ENCODE results near the gene LMNA. TPM values are rescaled to one million over a fixed set of nuclear protein-coding genes. Genes with fewer than 3 reads are reported as not detected.

The LMNA gene
- total RNA-seq: 661 and 681 TPM in 2 replicates

DNA sequence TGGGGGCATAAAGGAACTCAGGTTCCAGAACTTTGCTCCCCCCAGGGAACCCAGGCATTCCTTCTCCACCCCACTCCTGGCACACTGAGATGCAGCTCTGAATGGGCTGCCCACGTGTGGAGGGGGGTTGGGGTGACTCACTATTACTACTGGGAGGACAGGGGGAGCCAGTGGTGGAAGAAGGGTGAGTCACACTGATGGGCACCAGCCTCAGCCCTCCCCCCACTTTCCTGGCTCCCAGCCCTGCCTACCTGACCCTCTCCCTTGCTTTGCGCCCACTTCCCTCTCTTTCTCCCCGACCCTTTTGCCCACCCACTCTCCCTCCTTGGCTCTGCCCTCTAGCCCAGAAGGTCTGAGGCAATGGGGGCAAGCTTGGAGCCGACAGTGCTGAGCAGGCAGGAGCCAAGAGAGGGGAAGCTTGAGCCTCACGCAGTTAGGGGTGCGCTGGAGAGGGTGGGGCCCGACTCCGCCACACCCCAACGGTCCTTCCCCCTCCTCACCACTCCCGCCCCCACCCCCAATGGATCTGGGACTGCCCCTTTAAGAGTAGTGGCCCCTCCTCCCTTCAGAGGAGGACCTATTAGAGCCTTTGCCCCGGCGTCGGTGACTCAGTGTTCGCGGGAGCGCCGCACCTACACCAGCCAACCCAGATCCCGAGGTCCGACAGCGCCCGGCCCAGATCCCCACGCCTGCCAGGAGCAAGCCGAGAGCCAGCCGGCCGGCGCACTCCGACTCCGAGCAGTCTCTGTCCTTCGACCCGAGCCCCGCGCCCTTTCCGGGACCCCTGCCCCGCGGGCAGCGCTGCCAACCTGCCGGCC lies at the start of gene LMNA:
Gene LMNA, plus strand, starts transcription at position 611 of the 818 bp plus-strand sequence. CDS start 208 bp downstream, outside the sequence.

DNA sequence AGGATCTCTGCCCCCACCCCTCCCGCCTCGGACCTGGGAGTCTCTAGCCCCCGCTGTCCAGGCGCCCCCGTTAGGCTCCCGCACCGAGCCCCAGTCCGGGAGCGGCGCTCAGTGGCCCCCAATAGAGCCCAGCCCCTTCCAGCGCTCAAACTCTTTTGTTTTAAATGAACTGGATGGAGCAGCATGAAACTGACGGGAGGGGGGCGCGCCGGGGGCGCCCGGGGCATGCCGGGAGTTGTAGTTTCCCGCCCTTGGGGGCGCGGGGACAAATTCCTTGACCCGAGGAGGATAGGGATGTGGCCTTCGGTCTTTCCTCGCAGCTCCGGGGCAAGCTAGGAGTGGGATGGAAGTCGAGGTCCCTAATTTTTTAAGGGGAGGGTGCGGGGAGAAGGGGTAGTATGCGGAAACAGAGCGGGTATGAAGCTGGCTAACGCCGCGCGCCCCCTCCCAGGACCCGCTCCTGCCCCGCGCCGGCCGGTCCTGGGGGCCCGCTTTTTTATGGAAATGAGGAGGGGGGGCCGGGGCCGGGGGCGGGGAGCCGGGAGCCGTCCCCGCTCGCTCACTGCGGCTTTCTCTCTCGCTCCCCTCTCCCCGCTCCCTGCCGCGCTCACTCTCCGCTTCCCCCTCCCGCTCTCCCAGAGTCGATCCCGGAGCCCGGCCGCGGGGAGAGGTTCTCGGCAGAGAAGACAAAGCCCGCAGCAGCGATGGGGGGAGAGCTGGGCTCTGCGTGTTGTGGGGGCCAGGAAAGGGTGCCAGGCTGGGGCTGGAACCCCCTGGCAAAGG lies 32.0 kb upstream of the LMNA start, which contains the start of gene MEX3A:
Gene MEX3A, minus strand, starts transcription at position 157 of the 783 bp plus-strand sequence. CDS start 467 bp downstream, outside the sequence.

DNA sequence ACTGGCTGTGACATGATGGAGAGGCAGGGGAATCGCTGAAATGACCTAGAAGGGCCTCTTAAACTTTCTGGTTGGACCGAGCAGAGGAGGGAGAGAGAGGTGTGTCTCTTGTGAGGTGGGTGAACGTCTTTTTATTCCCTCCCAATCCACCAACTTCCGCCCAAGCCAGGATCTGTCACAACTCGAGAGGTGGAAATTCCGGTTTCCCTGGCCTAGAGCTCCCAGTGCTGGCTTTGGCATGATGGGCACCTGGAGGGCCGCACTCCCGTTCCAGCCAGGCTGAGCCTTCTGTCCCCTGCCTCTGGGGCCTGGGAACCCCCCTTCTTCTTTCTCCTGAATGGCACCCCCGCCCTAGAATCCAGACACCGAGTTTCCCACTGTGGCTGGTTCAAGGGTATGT lies 38.9 kb downstream of the LMNA start, which contains the start of gene SEMA4A:
Gene SEMA4A, plus strand, starts transcription at position 224 of the 400 bp plus-strand sequence. CDS start 994 bp downstream, outside the sequence.

Other genes with a start within 250 kb of the LMNA start
- 13.5 and 24.3 TPM in 2 replicates for gene RIT1, start 203.4 kb upstream of the LMNA start, total RNA-seq
- gene KHDC4, start 180.3 kb upstream of the LMNA start, total RNA-seq: 15.1 and 21.3 TPM in 2 replicates
- not detected in 2 replicates for gene RXFP4, start 173.1 kb upstream of the LMNA start, total RNA-seq
- gene ARHGEF2, start 136.2 kb upstream of the LMNA start, total RNA-seq: 97.9 and 106 TPM in 2 replicates
- gene SSR2, start 93.8 kb upstream of the LMNA start, total RNA-seq: 543 and 603 TPM in 2 replicates
- gene UBQLN4, start 60.9 kb upstream of the LMNA start, total RNA-seq: 13.5 and 21.9 TPM in 2 replicates
- 57.0 and 75.0 TPM in 2 replicates for gene LAMTOR2, start 59.9 kb upstream of the LMNA start, total RNA-seq
- not detected in 2 replicates for gene RAB25, start 53.6 kb upstream of the LMNA start, total RNA-seq
- gene MEX3A, start 32.2 kb upstream of the LMNA start, total RNA-seq: 0.18 and 0.81 TPM in 2 replicates
- 0.54 TPM in 1 of 2 replicates, not detected in the other for gene SEMA4A, start 38.9 kb downstream of the LMNA start, total RNA-seq
- gene SLC25A44, start 79.4 kb downstream of the LMNA start, total RNA-seq: 11.9 and 13.8 TPM in 2 replicates
- gene PMF1, start 98.3 kb downstream of the LMNA start, total RNA-seq: 44.1 and 57.0 TPM in 2 replicates
- 1.4 TPM in 1 of 2 replicates, not detected in the other for gene BGLAP, start 127.5 kb downstream of the LMNA start, total RNA-seq
- gene PAQR6, start 133.3 kb downstream of the LMNA start, total RNA-seq: 0.32 and 1.6 TPM in 2 replicates
- gene SMG5, start 168.1 kb downstream of the LMNA start, total RNA-seq: 38.8 and 39.7 TPM in 2 replicates
- gene TMEM79, start 169.6 kb downstream of the LMNA start, total RNA-seq: 0.90 and 1.1 TPM in 2 replicates
- 71.4 and 85.6 TPM in 2 replicates for gene GLMP, start 181.0 kb downstream of the LMNA start, total RNA-seq
- not detected in 2 replicates for gene VHLL, start 184.6 kb downstream of the LMNA start, total RNA-seq
- 254 and 318 TPM in 2 replicates for gene CCT3, start 223.6 kb downstream of the LMNA start, total RNA-seq
- 2.6 TPM in 1 of 2 replicates, not detected in the other for gene TSACC, start 223.8 kb downstream of the LMNA start, total RNA-seq